Immature natural killer cell (primary cell): ENCODE data around the gene RHBDL3. TPM values are rescaled to one million over a fixed set of nuclear protein-coding genes. Genes with fewer than 3 reads are reported as not detected.

Experiments
- DNase-seq, 3 donors: peaks; one replicate each; pipeline ENCODE4 v3.0.0; 2022; ENCODE audit warnings: mixed read lengths in 1 of 3
- H3K27ac Mint-ChIP-seq, 6 donors: one replicate each; pipeline ENCODE4 v1.8.0; 2020; ENCODE audit warnings: mixed read lengths in 6 of 6, mild to moderate bottlenecking in 5 of 6, inconsistent platforms in 4 of 6, moderate library complexity in 3 of 6
- H3K27me3 Mint-ChIP-seq, 3 donors: one replicate each; pipeline ENCODE4 v1.8.0; 2020 to 2021; ENCODE audit warnings: low read depth in 3 of 3, mild to moderate bottlenecking in 3 of 3, mixed read lengths in 3 of 3, moderate library complexity in 3 of 3, inconsistent platforms in 1 of 3
- H3K36me3 Mint-ChIP-seq, 3 donors: one replicate each; pipeline ENCODE4 v1.8.0; 2020; ENCODE audit warnings: mixed read lengths in 3 of 3, inconsistent platforms in 2 of 3, mild to moderate bottlenecking in 2 of 3
- H3K4me1 Mint-ChIP-seq, 2 donors: one replicate each; pipeline ENCODE4 v1.8.0; 2020; ENCODE audit warnings: inconsistent platforms in 2 of 2, mild to moderate bottlenecking in 2 of 2, mixed read lengths in 2 of 2, moderate library complexity in 1 of 2
- H3K4me3 Mint-ChIP-seq, 5 donors: one replicate each; pipeline ENCODE4 v1.8.0; 2020; ENCODE audit warnings: mild to moderate bottlenecking in 5 of 5, mixed read lengths in 5 of 5, inconsistent platforms in 3 of 5, moderate library complexity in 3 of 5
- H3K9me3 Mint-ChIP-seq, 6 donors: one replicate each; pipeline ENCODE4 v1.8.0; 2020; ENCODE audit warnings: mild to moderate bottlenecking in 6 of 6, mixed read lengths in 6 of 6, inconsistent platforms in 4 of 6, moderate library complexity in 3 of 6
- polyA plus RNA-seq, 3 donors: library from polyadenylated mRNA; unstranded; fragments of 300-500 nt; fragmentation: Illumina TruSeq; gene quantifications; one replicate each; pipeline ENCODE4 v1.2.3, GENCODE V29; 2021

Gene RHBDL3
- polyA plus RNA-seq, 3 donors from 2014 or later: not detected

GRCh38 chr17:32274643-32275042 lies 9.0 kb downstream of the RHBDL3 start:
- H3K27ac Mint-ChIP-seq: no peak overlapping the region
- no peaks in the 10 kb centered on the region for H3K4me1 Mint-ChIP-seq
- H3K36me3 Mint-ChIP-seq: no peaks in the 10 kb centered on the region
- peaks cover 0 to 18% (median 0%) of the 10 kb centered on the region in 3 donors for H3K27me3 Mint-ChIP-seq
- no peak overlapping the region for H3K4me3 Mint-ChIP-seq
- no peak for DNase-seq
- no peaks in the 10 kb centered on the region for H3K9me3 Mint-ChIP-seq

GRCh38 chr17:32275060-32276042 lies 9.7 kb downstream of the RHBDL3 start:
- Mint-ChIP-seq H3K27me3 (peaks cover 0 to 18% (median 0%) of the 10 kb centered on the region in 3 donors), H3K4me3 (no peak overlapping the region), H3K4me1 (no peaks in the 10 kb centered on the region), H3K27ac (no peak overlapping the region), H3K36me3 (no peaks in the 10 kb centered on the region), H3K9me3 (no peaks in the 10 kb centered on the region)
- no peak for DNase-seq

- DNase-seq: no peak
- Mint-ChIP-seq H3K36me3 (no peaks in the 10 kb centered on the region), H3K4me3 (no peak overlapping the region), H3K27ac (no peak overlapping the region), H3K27me3 (peaks cover 0 to 18% (median 0%) of the 10 kb centered on the region in 3 donors), H3K9me3 (no peaks in the 10 kb centered on the region), H3K4me1 (no peaks in the 10 kb centered on the region)
These were observed 10.6 kb downstream of the RHBDL3 start for GRCh38 chr17:32276171-32276601.

DNA sequence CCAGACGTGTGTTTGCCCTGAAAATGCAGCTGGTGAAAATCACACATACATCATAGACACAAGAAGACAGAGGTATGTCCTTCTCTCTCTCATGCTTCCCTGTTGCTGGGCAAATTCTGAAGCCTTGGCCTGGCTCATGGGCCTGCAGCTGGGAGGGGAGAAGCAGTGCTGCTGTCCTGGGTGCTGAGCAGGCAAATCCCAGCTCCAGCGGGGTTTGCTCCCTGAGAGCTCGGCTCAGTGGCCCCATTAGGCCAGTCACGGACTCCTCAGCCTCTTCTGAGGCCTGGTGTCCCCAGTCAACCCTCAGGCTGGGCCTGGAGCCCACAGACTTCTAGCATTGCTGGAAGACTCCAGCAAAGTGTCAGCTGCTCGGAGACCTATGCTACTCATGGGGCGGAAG lies 11.7 kb downstream of the RHBDL3 start:
- peaks cover 0 to 18% (median 0%) of the 10 kb centered on the region in 3 donors for H3K27me3 Mint-ChIP-seq
- no peak overlapping the region for H3K4me3 Mint-ChIP-seq
- no peak for DNase-seq
- no peaks in the 10 kb centered on the region for H3K4me1 Mint-ChIP-seq
- H3K9me3 Mint-ChIP-seq: no peaks in the 10 kb centered on the region
- no peak overlapping the region for H3K27ac Mint-ChIP-seq
- no peaks in the 10 kb centered on the region for H3K36me3 Mint-ChIP-seq

GRCh38 chr17:32278815-32279214 lies 13.2 kb downstream of the RHBDL3 start:
- Mint-ChIP-seq H3K27ac (no peak overlapping the region), H3K36me3 (no peaks in the 10 kb centered on the region), H3K4me1 (no peaks in the 10 kb centered on the region), H3K4me3 (no peak overlapping the region), H3K27me3 (peaks cover 0 to 8% (median 0%) of the 10 kb centered on the region in 3 donors), H3K9me3 (no peaks in the 10 kb centered on the region)
- no peak for DNase-seq

DNA sequence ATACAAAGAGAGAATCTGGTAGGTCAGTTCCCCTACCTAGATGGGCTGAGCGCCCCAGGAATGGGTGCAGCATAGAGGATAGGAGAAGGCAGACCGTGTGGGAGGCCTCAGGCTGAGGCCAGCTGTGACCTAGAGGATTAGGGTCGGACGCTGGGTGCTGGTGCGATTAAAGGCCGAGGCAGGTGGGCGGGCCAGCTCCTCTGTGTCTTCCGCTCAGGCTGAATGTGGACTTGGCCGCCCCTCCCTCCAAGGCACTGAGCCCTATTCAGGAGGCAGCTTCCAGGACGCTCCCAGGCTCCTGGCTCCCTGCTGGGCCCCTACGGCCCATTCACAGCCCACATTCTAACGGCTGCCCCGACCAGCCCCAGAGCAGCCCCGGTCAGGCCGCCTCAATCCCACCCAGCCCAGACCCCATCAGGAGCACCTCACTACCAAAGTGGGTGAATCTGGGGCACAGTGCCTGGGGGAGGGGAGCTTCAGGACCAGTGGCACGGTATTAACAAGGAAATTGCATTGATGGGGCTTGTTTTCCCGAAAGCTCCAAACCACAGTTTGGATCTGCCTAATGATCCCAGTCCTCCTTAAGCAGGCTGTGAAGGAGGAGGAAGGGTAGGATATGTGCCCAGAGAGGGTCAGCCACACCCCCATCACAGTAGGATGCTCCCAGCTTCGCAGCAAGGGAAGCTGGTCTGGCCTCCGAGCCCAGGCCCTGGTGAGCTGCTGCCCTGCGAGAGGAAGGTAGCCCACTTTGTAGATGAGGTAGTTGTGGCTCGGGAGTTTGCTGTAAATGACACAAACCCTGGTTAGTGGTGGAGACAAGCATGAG lies 14.5 kb downstream of the RHBDL3 start:
- no peaks in the 10 kb centered on the region for H3K9me3 Mint-ChIP-seq
- no peaks in the 10 kb centered on the region for H3K36me3 Mint-ChIP-seq
- peaks cover 0 to 9% (median 0%) of the 10 kb centered on the region in 3 donors for H3K27me3 Mint-ChIP-seq
- no peak overlapping the region for H3K27ac Mint-ChIP-seq
- H3K4me3 Mint-ChIP-seq: no peak overlapping the region
- H3K4me1 Mint-ChIP-seq: no peaks in the 10 kb centered on the region
- DNase-seq: no peak

DNA sequence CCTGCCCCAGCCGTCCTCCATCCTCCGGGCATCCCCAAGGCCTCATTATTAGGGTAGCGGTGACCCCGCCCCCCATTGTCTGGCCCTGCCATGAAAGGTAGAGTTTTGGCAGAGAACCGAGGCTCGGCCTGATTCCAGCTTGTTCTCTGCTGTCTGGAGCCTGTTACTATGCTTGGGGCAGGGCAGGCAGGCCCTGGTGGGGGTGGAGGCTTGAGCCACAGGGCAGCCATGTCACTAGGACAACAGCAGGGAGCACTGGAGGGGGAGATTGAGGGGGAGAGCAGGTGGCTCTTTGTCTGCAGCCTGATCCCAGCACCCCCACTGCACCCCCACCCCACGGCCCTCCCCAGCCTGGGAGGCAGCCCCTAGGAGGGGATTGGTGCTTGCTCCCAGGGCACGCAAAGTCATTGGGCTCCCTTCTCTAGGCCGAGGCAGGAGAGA lies 15.4 kb downstream of the RHBDL3 start:
- no peaks in the 10 kb centered on the region for H3K9me3 Mint-ChIP-seq
- peaks cover 0 to 6% (median 2%) of the 10 kb centered on the region in 3 donors for H3K27me3 Mint-ChIP-seq
- DNase-seq: no peak
- no peaks in the 10 kb centered on the region for H3K4me1 Mint-ChIP-seq
- H3K36me3 Mint-ChIP-seq: no peaks in the 10 kb centered on the region
- peak overlapping the region in 1 of 6 donors; percentile 22 for H3K27ac Mint-ChIP-seq
- H3K4me3 Mint-ChIP-seq: no peak overlapping the region

GRCh38 chr17:32283745-32284201 lies 18.1 kb downstream of the RHBDL3 start:
- H3K4me3 Mint-ChIP-seq: no peak overlapping the region
- peaks cover 5 to 7% of the 10 kb centered on the region in 2 donors for H3K4me1 Mint-ChIP-seq
- H3K9me3 Mint-ChIP-seq: no peaks in the 10 kb centered on the region
- H3K27me3 Mint-ChIP-seq: peaks cover 2 to 5% (median 4%) of the 10 kb centered on the region in 3 donors
- no peaks in the 10 kb centered on the region for H3K36me3 Mint-ChIP-seq
- peak overlapping the region in 1 of 6 donors; percentile 21 for H3K27ac Mint-ChIP-seq
- no peak for DNase-seq

- Mint-ChIP-seq H3K9me3 (no peaks in the 10 kb centered on the region), H3K4me3 (no peak overlapping the region), H3K27me3 (peaks cover 3 to 5% (median 4%) of the 10 kb centered on the region in 3 donors), H3K27ac (no peak overlapping the region), H3K4me1 (peaks cover 6 to 9% of the 10 kb centered on the region in 2 donors), H3K36me3 (peaks cover 0 to 4% (median 0%) of the 10 kb centered on the region in 3 donors)
- DNase-seq: no peak
These were observed 19.7 kb downstream of the RHBDL3 start for GRCh38 chr17:32285306-32285705.

DNA sequence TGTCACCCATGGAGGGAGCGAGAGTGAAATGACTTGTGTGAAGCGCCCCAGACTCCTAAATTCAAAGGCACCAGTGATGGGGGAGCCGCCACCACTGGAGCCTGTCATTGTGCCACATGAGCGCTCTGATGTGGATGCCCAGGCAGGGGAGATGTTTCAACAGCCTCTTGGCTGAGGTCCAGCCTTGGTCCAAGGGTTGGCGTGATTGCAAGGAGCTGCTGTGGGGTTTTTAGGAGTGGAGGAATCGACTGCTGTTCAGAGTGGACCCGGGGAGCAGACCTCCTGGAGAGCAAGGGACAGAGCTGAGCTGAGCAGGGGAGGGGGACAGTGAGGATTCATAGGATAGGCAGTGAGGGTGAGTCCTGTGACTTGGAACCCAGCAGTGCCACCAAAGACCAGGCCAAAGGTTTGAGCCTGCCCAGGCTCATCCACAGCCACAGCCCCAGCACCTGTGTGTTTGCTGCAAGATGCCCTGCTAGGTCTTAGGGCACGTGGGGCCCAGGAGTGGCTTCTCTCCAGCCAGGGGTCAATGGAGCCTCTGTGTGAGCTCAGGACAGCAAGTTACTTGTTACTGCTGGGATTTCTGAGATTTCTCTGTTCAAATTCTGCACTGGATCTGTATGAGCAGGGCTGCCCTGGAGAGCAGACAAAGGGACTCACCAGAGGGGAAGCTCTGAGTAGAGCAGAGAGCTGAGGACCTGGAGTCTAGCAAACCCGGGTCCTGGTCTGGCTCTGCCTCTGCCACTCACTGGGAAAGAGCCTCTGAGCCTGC lies 20.3 kb downstream of the RHBDL3 start:
- DNase-seq: no peak
- H3K36me3 Mint-ChIP-seq: peaks cover 0 to 4% (median 0%) of the 10 kb centered on the region in 3 donors
- H3K27ac Mint-ChIP-seq: no peak overlapping the region
- no peaks in the 10 kb centered on the region for H3K9me3 Mint-ChIP-seq
- H3K4me1 Mint-ChIP-seq: peaks cover 6 to 9% of the 10 kb centered on the region in 2 donors
- no peak overlapping the region for H3K4me3 Mint-ChIP-seq
- H3K27me3 Mint-ChIP-seq: peaks cover 3 to 5% (median 4%) of the 10 kb centered on the region in 3 donors

DNA sequence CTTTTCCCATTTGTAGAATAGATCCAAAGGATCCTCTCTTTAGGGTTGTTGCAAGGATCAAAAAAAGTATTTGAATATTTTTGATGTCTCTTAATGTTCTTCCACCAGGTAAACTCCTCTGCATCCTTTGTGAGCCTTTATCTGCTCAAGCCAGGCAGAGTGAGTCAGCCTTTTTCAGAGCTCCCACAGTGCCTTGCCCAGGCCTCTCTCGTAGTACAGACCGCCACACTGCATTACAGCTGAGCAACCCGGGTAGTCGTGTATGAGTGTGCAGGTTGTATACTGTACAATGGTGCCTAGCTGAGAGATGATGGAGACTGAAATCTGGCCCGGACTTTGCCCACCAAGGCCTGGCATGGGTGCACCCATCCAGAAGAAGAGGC lies 20.9 kb downstream of the RHBDL3 start:
- DNase-seq: no peak
- H3K27me3 Mint-ChIP-seq: peaks cover 3 to 5% (median 4%) of the 10 kb centered on the region in 3 donors
- H3K4me1 Mint-ChIP-seq: peaks cover 6 to 9% of the 10 kb centered on the region in 2 donors
- no peaks in the 10 kb centered on the region for H3K9me3 Mint-ChIP-seq
- peaks cover 0 to 4% (median 0%) of the 10 kb centered on the region in 3 donors for H3K36me3 Mint-ChIP-seq
- no peak overlapping the region for H3K27ac Mint-ChIP-seq
- no peak overlapping the region for H3K4me3 Mint-ChIP-seq

- H3K9me3 Mint-ChIP-seq: no peaks in the 10 kb centered on the region
- DNase-seq: no peak
- H3K36me3 Mint-ChIP-seq: peaks cover 0 to 4% (median 0%) of the 10 kb centered on the region in 3 donors
- no peak overlapping the region for H3K27ac Mint-ChIP-seq
- peaks cover 6 to 9% of the 10 kb centered on the region in 2 donors for H3K4me1 Mint-ChIP-seq
- peaks cover 3 to 9% (median 4%) of the 10 kb centered on the region in 3 donors for H3K27me3 Mint-ChIP-seq
- peak overlapping the region in 1 of 5 donors; percentile 11 for H3K4me3 Mint-ChIP-seq
These were observed 22.3 kb downstream of the RHBDL3 start for GRCh38 chr17:32287804-32288511.
